Fibroblast of lung (primary cell): ENCODE results near the gene OR13J1. TPM values are rescaled to one million over a fixed set of nuclear protein-coding genes. Genes with fewer than 3 reads are reported as not detected.

Experiments
- DNase-seq, 2 donors: peaks; one replicate each; pipeline versions ENCODE4 v3.0.0 to v3.0.0-alpha.2; 2010; ENCODE audit warnings: low read depth in 2 of 2
- H2AFZ ChIP-seq: 2 replicates; pipeline ENCODE4 v1.5.1; 2012; ENCODE audit warnings: low read length, control low read depth, inconsistent platforms
- H3K27ac ChIP-seq: 2 replicates; pipeline ENCODE4 v1.5.1; 2011; ENCODE audit warnings: low read length, control low read depth; ENCODE audit not compliant: insufficient read depth
- H3K27me3 ChIP-seq: 2 replicates; pipeline ENCODE4 v1.5.1; 2011; ENCODE audit warnings: mild to moderate bottlenecking, low read length; ENCODE audit not compliant: control insufficient read depth, insufficient read depth
- H3K36me3 ChIP-seq: 2 replicates; pipeline ENCODE4 v1.5.1; 2011; ENCODE audit warnings: low read length; ENCODE audit not compliant: control insufficient read depth, insufficient read depth
- H3K4me1 ChIP-seq: 2 replicates; pipeline ENCODE4 v1.5.1; 2011; ENCODE audit warnings: low read length; ENCODE audit not compliant: control insufficient read depth, insufficient read depth; ENCODE audit errors: extremely low read depth
- H3K4me2 ChIP-seq: 2 replicates; pipeline ENCODE4 v1.5.1; 2011; ENCODE audit warnings: low read length, control low read depth; ENCODE audit not compliant: insufficient read depth; ENCODE audit errors: extremely low read depth
- H3K4me3 ChIP-seq, 4 experiments: fragments of 200-600 bp in 1 of 4; sonication (generic) in 1 of 4; replicated peaks in 1 of 4; 2 replicates each; pipeline ENCODE4 v1.5.1; 2011 to 2016; ENCODE audit warnings: low read length in 4 of 4, low read depth in 3 of 4, mild to moderate bottlenecking in 3 of 4, control low read depth in 2 of 4, inconsistent platforms in 1 of 4, mixed read lengths in 1 of 4; ENCODE audit not compliant: insufficient read depth in 1 of 4; ENCODE audit errors: control extremely low read depth in 1 of 4
- H3K79me2 ChIP-seq: 2 replicates; pipeline ENCODE4 v1.5.1; 2012; ENCODE audit warnings: mild to moderate bottlenecking, low read length, inconsistent platforms; ENCODE audit not compliant: control insufficient read depth, insufficient read depth
- H3K9ac ChIP-seq: 2 replicates; pipeline ENCODE4 v1.5.1; 2011; ENCODE audit warnings: mild to moderate bottlenecking, low read length, control low read depth; ENCODE audit not compliant: insufficient read depth
- H3K9me3 ChIP-seq: 2 replicates; pipeline ENCODE4 v1.5.1; 2012; ENCODE audit warnings: low read depth, low read length; ENCODE audit not compliant: control insufficient read depth, insufficient read depth
- H4K20me1 ChIP-seq: 2 replicates; pipeline ENCODE4 v1.5.1; 2011; ENCODE audit warnings: low read length; ENCODE audit not compliant: control insufficient read depth, insufficient read depth; ENCODE audit errors: extremely low read depth
- CTCF ChIP-seq, 2 donors: IDR thresholded peaks in 1 of 2; conservative IDR thresholded peaks in 1 of 2; 1 replicate in 1 of 2; 2 replicates in 1 of 2; pipeline ENCODE4 v1.5.1; 2011 to 2012; ENCODE audit warnings: low read length in 2 of 2, control low read depth in 1 of 2, inconsistent platforms in 1 of 2, low read depth in 1 of 2, mild to moderate bottlenecking in 1 of 2
- EZH2 ChIP-seq: IDR thresholded peaks from 2 replicates; pipeline ENCODE4 v1.5.1; 2012; ENCODE audit warnings: low read length, control low read depth, mild to moderate bottlenecking; ENCODE audit errors: missing control alignments
- polyA plus RNA-seq, 2 donors: library from polyadenylated mRNA; depleted of rRNA in 1 of 2; stranded (reverse) in 1 of 2; unstranded in 1 of 2; fragments of >200 nt; gene quantifications; 2 replicates each; pipeline ENCODE4 v1.2.1, GENCODE V29; 2011 to 2012; ENCODE audit warnings: missing spikeins in 1 of 2
- total RNA-seq: library from RNA; depleted of rRNA; stranded (reverse); fragments of >200 nt; gene quantifications from 2 replicates; pipeline ENCODE4 v1.2.1, GENCODE V29; 2014

Gene OR13J1
- total and polyA plus RNA-seq, 2 donors (not counting 1 experiment from before 2014, with no cell fraction given) = not detected

- no peaks in the 10 kb centered on the region for H3K27me3 ChIP-seq
- no peak overlapping the region for H2AFZ ChIP-seq
- H3K9ac ChIP-seq = no peak overlapping the region
- DNase-seq = no peak
- TF ChIP-seq CTCF (conservative IDR thresholded peaks at IDR 0.05 in 1 of 2, IDR thresholded peaks at IDR 0.05 in 1 of 2; ENCODE audit: low read depth in 1 of 2, low read length in 2 of 2) (no peak), EZH2 (no peak)
- H3K27ac ChIP-seq = no peak overlapping the region
- no peaks in the 10 kb centered on the region for H3K36me3 ChIP-seq
- no peak overlapping the region for H3K4me2 ChIP-seq
- H3K4me3 ChIP-seq = no peak overlapping the region
- H3K79me2 ChIP-seq = no peaks in the 10 kb centered on the region
- H3K9me3 ChIP-seq = no peaks in the 10 kb centered on the region
- H4K20me1 ChIP-seq = no peaks in the 10 kb centered on the region
- H3K4me1 ChIP-seq = peaks cover 9% of the 10 kb centered on the region
These were observed 28.6 kb downstream of the OR13J1 start for GRCh38 chr9:35841645-35841900.

GRCh38 chr9:35840881-35841644 is 29.1 kb downstream of the OR13J1 start:
- H3K4me2 ChIP-seq = no peak overlapping the region
- TF ChIP-seq CTCF (conservative IDR thresholded peaks at IDR 0.05 in 1 of 2, IDR thresholded peaks at IDR 0.05 in 1 of 2; ENCODE audit: low read depth in 1 of 2, low read length in 2 of 2) (no peak), EZH2 (no peak)
- no peak overlapping the region for H3K27ac ChIP-seq
- no peaks in the 10 kb centered on the region for H3K79me2 ChIP-seq
- H3K27me3 ChIP-seq = no peaks in the 10 kb centered on the region
- H3K9ac ChIP-seq = no peak overlapping the region
- H2AFZ ChIP-seq = no peak overlapping the region
- peaks cover 9% of the 10 kb centered on the region for H3K4me1 ChIP-seq
- DNase-seq = no peak
- no peak overlapping the region for H3K4me3 ChIP-seq
- no peaks in the 10 kb centered on the region for H3K9me3 ChIP-seq
- H4K20me1 ChIP-seq = no peaks in the 10 kb centered on the region
- H3K36me3 ChIP-seq = no peaks in the 10 kb centered on the region

GRCh38 chr9:35839926-35840325 is 30.3 kb downstream of the OR13J1 start:
- no peak for TF ChIP-seq CTCF (conservative IDR thresholded peaks at IDR 0.05 in 1 of 2, IDR thresholded peaks at IDR 0.05 in 1 of 2; ENCODE audit: low read depth in 1 of 2, low read length in 2 of 2)
- no peak for TF ChIP-seq EZH2
- H3K79me2 ChIP-seq = no peaks in the 10 kb centered on the region
- DNase-seq = no peak
- no peaks in the 10 kb centered on the region for H3K36me3 ChIP-seq
- H3K4me3 ChIP-seq = no peak overlapping the region
- H3K9ac ChIP-seq = no peak overlapping the region
- H3K9me3 ChIP-seq = no peaks in the 10 kb centered on the region
- H3K27me3 ChIP-seq = no peaks in the 10 kb centered on the region
- no peak overlapping the region for H3K4me2 ChIP-seq
- no peak overlapping the region for H3K27ac ChIP-seq
- no peaks in the 10 kb centered on the region for H4K20me1 ChIP-seq
- H3K4me1 ChIP-seq = peaks cover 2% of the 10 kb centered on the region
- no peak overlapping the region for H2AFZ ChIP-seq
